SU-DHL-6 (cell line): ENCODE measurements around the gene IL22.
"Not testable (repeated sequence)": the region's sequence is repeated elsewhere in the genome, so short reads cannot be mapped to it uniquely, and the experiment has no call there.

Experiments used
- EZH2phosphoT487 ChIP-seq: fragments of 200-600 bp; sonication (generic), shearing (Covaris generic); conservative IDR thresholded peaks from 2 replicates; pipeline ENCODE4 v1.6.1; 2018; ENCODE audit warnings: mild to moderate bottlenecking, antibody characterized with exemption, low read length, moderate library complexity, mixed read lengths
- TF ChIP-seq, protein P1 (sequence below): fragments of 200-600 bp; sonication (generic); IDR thresholded peaks from one replicate; pipeline ENCODE4 v1.5.1; 2017; ENCODE audit warnings: antibody characterized with exemption, mild to moderate bottlenecking, low read length, moderate library complexity; ENCODE audit not compliant: insufficient read depth, poor library complexity, severe bottlenecking

DNA sequence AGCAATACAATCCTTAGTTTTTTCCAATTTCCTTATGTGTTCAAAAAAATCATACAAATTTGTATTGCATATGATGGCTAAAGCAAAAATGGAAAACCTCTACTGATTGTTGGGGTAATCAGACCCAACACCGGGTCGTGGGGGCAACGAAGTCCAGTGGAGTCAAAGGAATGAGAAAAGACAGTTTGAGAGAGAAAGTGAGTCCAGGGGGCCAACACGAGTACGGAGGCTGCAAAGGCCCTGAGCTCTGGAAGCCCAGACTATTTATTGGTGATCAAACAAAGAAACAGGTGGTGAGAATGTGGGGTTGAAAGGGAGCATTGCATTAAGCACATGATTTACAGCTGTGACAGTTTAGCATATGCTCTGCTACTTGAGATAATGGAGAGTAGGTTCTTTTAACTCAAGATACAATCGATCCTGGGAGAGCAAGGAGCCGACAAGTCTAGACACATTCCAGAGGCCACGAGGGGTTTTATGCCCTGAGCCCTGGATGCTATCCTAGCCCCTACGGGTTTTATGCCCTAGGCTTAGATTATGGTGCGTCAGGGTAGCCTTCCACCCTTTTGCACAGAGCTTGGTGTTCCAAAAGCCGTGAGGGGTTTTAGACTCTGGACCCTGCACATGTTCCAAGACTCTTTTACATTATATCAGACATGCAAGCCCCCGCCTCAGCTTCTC, 44.2 kb downstream of the IL22 start:
- TF ChIP-seq, protein P1, sequence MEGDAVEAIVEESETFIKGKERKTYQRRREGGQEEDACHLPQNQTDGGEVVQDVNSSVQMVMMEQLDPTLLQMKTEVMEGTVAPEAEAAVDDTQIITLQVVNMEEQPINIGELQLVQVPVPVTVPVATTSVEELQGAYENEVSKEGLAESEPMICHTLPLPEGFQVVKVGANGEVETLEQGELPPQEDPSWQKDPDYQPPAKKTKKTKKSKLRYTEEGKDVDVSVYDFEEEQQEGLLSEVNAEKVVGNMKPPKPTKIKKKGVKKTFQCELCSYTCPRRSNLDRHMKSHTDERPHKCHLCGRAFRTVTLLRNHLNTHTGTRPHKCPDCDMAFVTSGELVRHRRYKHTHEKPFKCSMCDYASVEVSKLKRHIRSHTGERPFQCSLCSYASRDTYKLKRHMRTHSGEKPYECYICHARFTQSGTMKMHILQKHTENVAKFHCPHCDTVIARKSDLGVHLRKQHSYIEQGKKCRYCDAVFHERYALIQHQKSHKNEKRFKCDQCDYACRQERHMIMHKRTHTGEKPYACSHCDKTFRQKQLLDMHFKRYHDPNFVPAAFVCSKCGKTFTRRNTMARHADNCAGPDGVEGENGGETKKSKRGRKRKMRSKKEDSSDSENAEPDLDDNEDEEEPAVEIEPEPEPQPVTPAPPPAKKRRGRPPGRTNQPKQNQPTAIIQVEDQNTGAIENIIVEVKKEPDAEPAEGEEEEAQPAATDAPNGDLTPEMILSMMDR, result not testable (repeated sequence)
- not testable (repeated sequence) for TF ChIP-seq EZH2phosphoT487
